ENCODE results near the gene FLT3LG. TPM values are rescaled to one million over a fixed set of nuclear protein-coding genes. Genes with fewer than 3 reads are reported as not detected.

The FLT3LG gene
- total RNA-seq, 1 experiment from 2014 or later = 1.5 TPM

GRCh38 chr19:49515767-49516166 lies 41.8 kb downstream of the FLT3LG start:
- no TSS peak for BruUV-seq (replicated peaks)
- Histone ChIP-seq H3K9me3 (ENCODE audit: control insufficient read depth, insufficient read depth, low read depth, low read length) (no peaks in the 10 kb centered on the region), H3K27me3 (ENCODE audit: control insufficient read depth, insufficient read depth, low read length) (no peaks in the 10 kb centered on the region), H3K4me3 (ENCODE audit: low read depth in 2 of 2, low read length in 2 of 2) (no peak overlapping the region), H3K27ac (ENCODE audit: low read length) (no peak overlapping the region), H3K4me1 (ENCODE audit: control insufficient read depth, insufficient read depth, low read length) (no peaks in the 10 kb centered on the region), H3K36me3 (ENCODE audit: control insufficient read depth, insufficient read depth, low read length) (no peaks in the 10 kb centered on the region)
- intact Hi-C loops (cut with micrococcal nuclease; ENCODE audit: unreplicated experiment) (no loop called here), in situ Hi-C loops (cut with HindIII; ENCODE audit: low pct_unique_long_range_greater_than_20kb, low sequenced_read_pairs) (no loop called here)
- ATAC-seq (no peak), DNase-seq (ENCODE audit: low read depth, low spot score) (no peak)
- TF ChIP-seq POLR2AphosphoS5 (IDR thresholded peaks at IDR 0.05; ENCODE audit: low read depth, low read length) (no peak), TCF7L2 (IDR thresholded peaks at IDR 0.05; ENCODE audit: low read depth, low read length) (no peak), REST (IDR thresholded peaks at IDR 0.05; ENCODE audit: insufficient read depth in 1 of 2, low read depth in 2 of 2, low read length in 1 of 2) (no peak), SIN3A (IDR thresholded peaks at IDR 0.05; ENCODE audit: borderline replicate concordance, insufficient read depth, low read depth, low read length) (no peak)
- TF ChIP-seq, protein P1, sequence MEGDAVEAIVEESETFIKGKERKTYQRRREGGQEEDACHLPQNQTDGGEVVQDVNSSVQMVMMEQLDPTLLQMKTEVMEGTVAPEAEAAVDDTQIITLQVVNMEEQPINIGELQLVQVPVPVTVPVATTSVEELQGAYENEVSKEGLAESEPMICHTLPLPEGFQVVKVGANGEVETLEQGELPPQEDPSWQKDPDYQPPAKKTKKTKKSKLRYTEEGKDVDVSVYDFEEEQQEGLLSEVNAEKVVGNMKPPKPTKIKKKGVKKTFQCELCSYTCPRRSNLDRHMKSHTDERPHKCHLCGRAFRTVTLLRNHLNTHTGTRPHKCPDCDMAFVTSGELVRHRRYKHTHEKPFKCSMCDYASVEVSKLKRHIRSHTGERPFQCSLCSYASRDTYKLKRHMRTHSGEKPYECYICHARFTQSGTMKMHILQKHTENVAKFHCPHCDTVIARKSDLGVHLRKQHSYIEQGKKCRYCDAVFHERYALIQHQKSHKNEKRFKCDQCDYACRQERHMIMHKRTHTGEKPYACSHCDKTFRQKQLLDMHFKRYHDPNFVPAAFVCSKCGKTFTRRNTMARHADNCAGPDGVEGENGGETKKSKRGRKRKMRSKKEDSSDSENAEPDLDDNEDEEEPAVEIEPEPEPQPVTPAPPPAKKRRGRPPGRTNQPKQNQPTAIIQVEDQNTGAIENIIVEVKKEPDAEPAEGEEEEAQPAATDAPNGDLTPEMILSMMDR (IDR thresholded peaks at IDR 0.05) = no peak
- ChIA-PET POLR2A (interaction anchor here (0.6 kb wide), 1 partner anchor 13 kb away, joined by 14 read pairs; no protein-coding TSS in a partner anchor), CTCF (no interaction called here)

DNA sequence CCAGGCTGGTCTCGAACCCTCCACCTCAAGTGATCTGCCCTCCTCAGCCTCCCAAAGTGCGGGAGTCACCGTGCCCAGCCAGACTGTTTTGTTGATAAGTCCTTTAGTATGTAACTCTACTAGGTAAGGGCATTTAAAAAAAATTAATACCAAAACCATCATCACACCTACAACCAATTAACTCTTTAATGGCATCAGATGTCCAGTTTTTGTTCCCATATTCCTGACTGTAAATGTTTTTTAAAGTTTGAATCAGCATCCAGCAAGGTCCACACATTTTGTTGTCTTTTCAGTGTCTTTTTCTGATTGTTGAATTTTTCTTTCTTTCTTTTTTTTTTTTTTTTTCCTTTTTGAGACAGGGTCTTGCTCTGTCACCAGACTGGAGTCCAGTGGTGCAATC lies 44.0 kb downstream of the FLT3LG start:
- no peaks in the 10 kb centered on the region for H3K27me3 ChIP-seq (ENCODE audit: control insufficient read depth, insufficient read depth, low read length)
- H3K9me3 ChIP-seq (ENCODE audit: control insufficient read depth, insufficient read depth, low read depth, low read length) = no peaks in the 10 kb centered on the region
- no peaks in the 10 kb centered on the region for H3K4me1 ChIP-seq (ENCODE audit: control insufficient read depth, insufficient read depth, low read length)
- DNase-seq (ENCODE audit: low read depth, low spot score) (no peak), ATAC-seq (no peak)
- BruUV-seq (replicated peaks) = no TSS peak
- in situ Hi-C loops (cut with HindIII; ENCODE audit: low pct_unique_long_range_greater_than_20kb, low sequenced_read_pairs) = no loop called here
- H3K36me3 ChIP-seq (ENCODE audit: control insufficient read depth, insufficient read depth, low read length) = no peaks in the 10 kb centered on the region
- ChIA-PET CTCF (no interaction called here), POLR2A (no interaction called here)
- no peak overlapping the region for H3K27ac ChIP-seq (ENCODE audit: low read length)
- intact Hi-C loops (cut with micrococcal nuclease; ENCODE audit: unreplicated experiment) = no loop called here
- no peak for TF ChIP-seq POLR2AphosphoS5 (IDR thresholded peaks at IDR 0.05; ENCODE audit: low read depth, low read length)
- H3K4me3 ChIP-seq (ENCODE audit: low read depth in 2 of 2, low read length in 2 of 2) = no peak overlapping the region

- in situ Hi-C loops (cut with HindIII; ENCODE audit: low pct_unique_long_range_greater_than_20kb, low sequenced_read_pairs) = no loop called here
- Histone ChIP-seq H3K9me3 (ENCODE audit: control insufficient read depth, insufficient read depth, low read depth, low read length) (no peaks in the 10 kb centered on the region), H3K4me3 (ENCODE audit: low read depth in 2 of 2, low read length in 2 of 2) (no peak overlapping the region), H3K27ac (ENCODE audit: low read length) (no peak overlapping the region), H3K36me3 (ENCODE audit: control insufficient read depth, insufficient read depth, low read length) (no peaks in the 10 kb centered on the region), H3K27me3 (ENCODE audit: control insufficient read depth, insufficient read depth, low read length) (no peaks in the 10 kb centered on the region), H3K4me1 (ENCODE audit: control insufficient read depth, insufficient read depth, low read length) (no peaks in the 10 kb centered on the region)
- POLR2A ChIA-PET = no interaction called here
- no peak for DNase-seq (ENCODE audit: low read depth, low spot score)
- TF ChIP-seq REST (IDR thresholded peaks at IDR 0.05; ENCODE audit: insufficient read depth in 1 of 2, low read depth in 2 of 2, low read length in 1 of 2) (no peak), SIN3A (IDR thresholded peaks at IDR 0.05; ENCODE audit: borderline replicate concordance, insufficient read depth, low read depth, low read length) (no peak)
- TF ChIP-seq, protein P1 (IDR thresholded peaks at IDR 0.05) = no peak
- no TSS peak for BruUV-seq (replicated peaks)
- ATAC-seq = no peak
- CTCF ChIA-PET = no interaction called here
- intact Hi-C loops (cut with micrococcal nuclease; ENCODE audit: unreplicated experiment) = no loop called here
Measured at GRCh38 chr19:49520705-49521319, 46.8 kb downstream of the FLT3LG start.
